Esophagus muscularis mucosa (tissue), 4 donors: ENCODE data around the gene CXXC5. TPM values are rescaled to one million over a fixed set of nuclear protein-coding genes. Genes with fewer than 3 reads are reported as not detected.
"Not testable (repeated sequence)": the region's sequence is repeated elsewhere in the genome, so short reads cannot be mapped to it uniquely, and the experiment has no call there.

ENCODE experiments used
- DNase-seq: peaks from one replicate; pipeline ENCODE4 v3.0.0-alpha.2; 2017; ENCODE audit errors: extremely low spot score
- H3K27ac ChIP-seq, 4 donors: fragments of 200-600 bp; sonication (generic); replicated peaks in 1 of 4; 1 replicate in 3 of 4; 2 replicates in 1 of 4; pipeline ENCODE4 v1.5.1; 2016 to 2019; ENCODE audit warnings: mild to moderate bottlenecking in 1 of 4
- H3K27me3 ChIP-seq, 4 donors: fragments of 200-600 bp; sonication (generic); one replicate each; pipeline versions ENCODE4 v1.5.1 to v1.6.0; 2016 to 2019
- H3K36me3 ChIP-seq, 4 donors: fragments of 200-600 bp; sonication (generic); one replicate each; pipeline ENCODE4 v1.5.1; 2016 to 2019
- H3K4me1 ChIP-seq, 4 donors: fragments of 200-600 bp; sonication (generic); one replicate each; pipeline ENCODE4 v1.5.1; 2016 to 2019
- H3K4me3 ChIP-seq, 4 donors: fragments of 200-600 bp; sonication (generic); 1 replicate in 2 of 4; 2 replicates in 2 of 4; pipeline ENCODE4 v1.5.1; 2016 to 2019; ENCODE audit warnings: mild to moderate bottlenecking in 4 of 4, moderate library complexity in 1 of 4
- H3K9me3 ChIP-seq, 4 donors: fragments of 200-600 bp; sonication (generic); 1 replicate in 3 of 4; 2 replicates in 1 of 4; pipeline ENCODE4 v1.5.1; 2016 to 2019
- EP300 ChIP-seq: sonication (generic); formaldehyde crosslinking; IDR thresholded peaks from one replicate; pipeline ENCODE4 v1.6.1; 2017; ENCODE audit warnings: antibody characterized with exemption
- POLR2A ChIP-seq: fragments of 450-650 bp; IDR thresholded peaks from one replicate; pipeline ENCODE4 v1.6.1; 2017; ENCODE audit warnings: antibody characterized with exemption, moderate library complexity, mild to moderate bottlenecking, low read depth
- POLR2AphosphoS5 ChIP-seq, 2 donors: sonication (generic); formaldehyde crosslinking; IDR thresholded peaks; one replicate each; pipeline ENCODE4 v1.6.1; 2017; ENCODE audit warnings: antibody characterized with exemption in 2 of 2
- WGBS: methylation state at CpG from one replicate; pipeline ENCODE4 v1.1.5; 2018; 5-methylcytosine and 5-hydroxymethylcytosine counted together
- intact Hi-C: fragments of 100-400 bp; cut with DNase I; formaldehyde crosslinking; loops from one replicate; pipeline ENCODE4 v1.15.1; 2023
- total RNA-seq, 4 donors: library from RNA; depleted of rRNA; stranded (reverse); fragments of >200 nt; gene quantifications; one replicate each; pipeline versions ENCODE4 v1.1.0 to v1.2.1, GENCODE V29; 2016
- TF ChIP-seq, protein P1 (sequence below), 3 experiments: fragments of 200-600 bp in 2 of 3; fragments of 450-650 bp in 1 of 3; sonication (generic) in 2 of 3; IDR thresholded peaks; one replicate each; pipeline ENCODE4 v1.5.1; 2017 to 2019; ENCODE audit warnings: antibody characterized with exemption in 3 of 3, mild to moderate bottlenecking in 2 of 3, moderate library complexity in 1 of 3

The CXXC5 gene
- 10 to 100 TPM; 22.0 to 32.4 (median 27.8) TPM for total RNA-seq

DNA sequence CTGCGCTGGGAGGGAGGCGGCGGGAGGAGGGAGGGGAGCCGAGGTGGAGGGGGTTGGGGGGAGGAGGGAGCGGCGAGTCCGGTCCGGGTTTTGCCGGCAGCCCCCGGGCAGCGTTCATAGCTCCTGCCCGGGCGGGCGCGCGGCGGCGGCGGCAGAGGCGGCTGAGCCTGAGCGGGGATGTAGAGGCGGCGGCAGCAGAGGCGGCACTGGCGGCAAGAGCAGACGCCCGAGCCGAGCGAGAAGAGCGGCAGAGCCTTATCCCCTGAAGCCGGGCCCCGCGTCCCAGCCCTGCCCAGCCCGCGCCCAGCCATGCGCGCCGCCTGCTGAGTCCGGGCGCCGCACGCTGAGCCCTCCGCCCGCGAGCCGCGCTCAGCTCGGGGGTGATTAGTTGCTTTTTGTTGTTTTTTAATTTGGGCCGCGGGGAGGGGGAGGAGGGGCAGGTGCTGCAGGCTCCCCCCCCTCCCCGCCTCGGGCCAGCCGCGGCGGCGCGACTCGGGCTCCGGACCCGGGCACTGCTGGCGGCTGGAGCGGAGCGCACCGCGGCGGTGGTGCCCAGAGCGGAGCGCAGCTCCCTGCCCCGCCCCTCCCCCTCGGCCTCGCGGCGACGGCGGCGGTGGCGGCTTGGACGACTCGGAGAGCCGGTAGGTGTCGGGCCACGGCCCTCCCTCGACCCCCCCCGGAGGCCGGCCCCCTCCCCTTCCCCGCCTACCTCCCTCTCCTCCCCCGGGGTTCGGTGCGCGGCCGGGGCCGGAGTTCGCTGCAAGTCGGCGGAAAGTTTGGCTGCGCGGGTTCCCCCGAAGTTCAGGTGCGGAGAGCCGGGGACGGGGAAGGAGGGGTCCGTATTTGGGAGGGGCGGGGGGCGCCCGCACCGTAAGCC, at the start of gene CXXC5:
Gene CXXC5, plus strand, starts transcription at position 145 of the 877 bp plus-strand sequence. CDS start 32,175 bp downstream, outside the sequence.
- TF ChIP-seq EP300, result no peak
- TF ChIP-seq, protein P1, sequence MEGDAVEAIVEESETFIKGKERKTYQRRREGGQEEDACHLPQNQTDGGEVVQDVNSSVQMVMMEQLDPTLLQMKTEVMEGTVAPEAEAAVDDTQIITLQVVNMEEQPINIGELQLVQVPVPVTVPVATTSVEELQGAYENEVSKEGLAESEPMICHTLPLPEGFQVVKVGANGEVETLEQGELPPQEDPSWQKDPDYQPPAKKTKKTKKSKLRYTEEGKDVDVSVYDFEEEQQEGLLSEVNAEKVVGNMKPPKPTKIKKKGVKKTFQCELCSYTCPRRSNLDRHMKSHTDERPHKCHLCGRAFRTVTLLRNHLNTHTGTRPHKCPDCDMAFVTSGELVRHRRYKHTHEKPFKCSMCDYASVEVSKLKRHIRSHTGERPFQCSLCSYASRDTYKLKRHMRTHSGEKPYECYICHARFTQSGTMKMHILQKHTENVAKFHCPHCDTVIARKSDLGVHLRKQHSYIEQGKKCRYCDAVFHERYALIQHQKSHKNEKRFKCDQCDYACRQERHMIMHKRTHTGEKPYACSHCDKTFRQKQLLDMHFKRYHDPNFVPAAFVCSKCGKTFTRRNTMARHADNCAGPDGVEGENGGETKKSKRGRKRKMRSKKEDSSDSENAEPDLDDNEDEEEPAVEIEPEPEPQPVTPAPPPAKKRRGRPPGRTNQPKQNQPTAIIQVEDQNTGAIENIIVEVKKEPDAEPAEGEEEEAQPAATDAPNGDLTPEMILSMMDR (IDR thresholded peaks at IDR 0.05), result no peak
- peak; percentile 71 to 87 for TF ChIP-seq POLR2AphosphoS5 (IDR thresholded peaks at IDR 0.05)
- TF ChIP-seq POLR2A, result peak; percentile 72
- Histone ChIP-seq H3K36me3 (no peaks in the 10 kb centered on the region), H3K9me3 (no peaks in the 10 kb centered on the region), H3K27me3 (peaks cover 0 to 23% (median 0%) of the 10 kb centered on the region in 4 donors), H3K4me1 (peaks cover 45 to 67% (median 64%) of the 10 kb centered on the region in 4 donors), H3K4me3 (peak within 1 kb of the TSS; percentile 87 to 96 (median 90)), H3K27ac (peak within 1 kb of the TSS; percentile 89 to 95 (median 91))
- intact Hi-C loops, result no loop called here
- DNase-seq, result no peak
- 0% methylated on average over 24 of the region's 106 CpGs for WGBS

DNA sequence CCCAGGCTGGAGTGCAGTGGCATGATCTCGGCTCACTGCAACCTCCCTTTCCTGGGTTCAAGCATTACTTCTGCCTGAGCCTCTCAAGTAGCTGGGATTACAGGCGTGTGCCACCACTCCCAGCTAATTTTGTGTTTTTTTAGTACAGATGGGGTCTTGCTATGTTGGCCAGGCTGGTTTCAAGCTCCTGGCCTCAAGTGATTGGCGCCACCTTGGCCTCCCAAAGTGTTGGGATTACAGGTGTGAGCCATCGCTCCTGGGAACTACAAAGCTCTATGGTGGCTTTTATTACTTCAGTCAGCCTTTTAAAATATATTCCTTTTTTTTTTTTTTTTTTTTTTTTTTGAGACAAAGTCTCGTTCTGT, 49.6 kb upstream of the CXXC5 start:
- H3K9me3 ChIP-seq, DNase-seq, intact Hi-C loops, H3K4me3 ChIP-seq, H3K27ac ChIP-seq, H3K27me3 ChIP-seq: not testable (repeated sequence)
- WGBS, result 96% methylated on average over 5 of the region's 5 CpGs
- peaks cover 7 to 34% (median 31%) of the 10 kb centered on the region in 4 donors for H3K36me3 ChIP-seq
- H3K4me1 ChIP-seq, result peaks cover 8 to 23% (median 14%) of the 10 kb centered on the region in 4 donors

DNA sequence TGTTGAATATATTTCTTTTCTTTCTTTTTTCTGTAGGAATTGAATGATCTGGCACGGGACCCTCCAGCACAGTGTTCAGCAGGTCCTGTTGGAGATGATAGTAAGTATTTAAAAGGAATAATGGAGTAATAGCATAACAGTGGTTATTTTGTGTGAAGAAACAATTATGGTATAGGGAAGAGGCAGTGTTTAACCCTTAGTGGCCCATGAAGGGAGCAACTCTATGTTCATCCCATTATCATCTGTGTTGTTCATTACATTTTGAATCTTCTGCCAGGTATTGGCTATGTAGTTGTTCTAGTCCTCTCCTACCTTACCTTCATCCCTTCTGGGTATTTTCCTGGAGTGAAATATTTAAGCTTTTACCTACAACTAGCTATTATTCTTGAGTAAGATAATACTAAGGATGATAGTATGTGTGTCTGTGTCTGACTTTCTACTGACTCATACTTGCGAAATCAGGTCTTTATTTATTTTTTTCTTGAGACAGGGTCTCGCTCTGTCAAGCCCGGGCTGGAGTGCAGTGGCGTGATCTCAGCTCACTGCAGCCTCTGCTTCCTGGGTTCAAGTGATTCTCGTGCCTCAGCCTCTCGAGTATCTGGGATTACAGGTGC, 47.7 kb upstream of the CXXC5 start:
- intact Hi-C loops, result no loop called here

DNA sequence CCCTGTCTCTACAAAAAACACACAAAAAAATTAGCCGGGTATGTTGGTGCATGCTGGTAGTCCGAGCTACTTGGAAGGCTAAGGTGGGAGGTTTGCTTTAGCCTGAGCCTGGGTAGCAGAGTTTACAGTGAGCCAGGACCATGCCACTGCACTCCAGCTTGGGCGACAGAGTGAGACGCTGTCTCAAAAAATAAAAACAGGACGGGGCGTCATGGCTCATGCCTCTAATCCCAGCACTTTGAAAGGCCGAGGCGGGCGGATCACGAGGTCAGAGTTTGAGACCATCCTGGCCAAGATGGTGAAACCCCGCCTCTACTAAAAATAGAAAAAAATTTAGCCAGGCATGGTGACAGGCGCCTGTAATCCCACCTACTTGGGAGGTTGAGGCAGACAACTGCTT, 46.7 kb upstream of the CXXC5 start:
- H3K36me3 ChIP-seq, result peaks cover 7 to 53% (median 44%) of the 10 kb centered on the region in 4 donors
- H3K4me1 ChIP-seq, result peaks cover 0 to 5% (median 4%) of the 10 kb centered on the region in 4 donors
- H3K27ac ChIP-seq, result no peak overlapping the region
- H3K9me3 ChIP-seq, result no peaks in the 10 kb centered on the region
- 85% methylated on average over 12 of the region's 12 CpGs for WGBS
- TF ChIP-seq EP300 (no peak), POLR2AphosphoS5 (IDR thresholded peaks at IDR 0.05) (no peak), POLR2A (no peak)
- TF ChIP-seq, protein P1 (IDR thresholded peaks at IDR 0.05), result no peak
- no peaks in the 10 kb centered on the region for H3K27me3 ChIP-seq
- intact Hi-C loops, result no loop called here
- DNase-seq, result no peak
- H3K4me3 ChIP-seq, result no peak overlapping the region

More for the DNA sequence above, 47.7 kb upstream of the CXXC5 start:
- TF ChIP-seq, protein P1 (IDR thresholded peaks at IDR 0.05), result no peak
- TF ChIP-seq POLR2A (no peak), POLR2AphosphoS5 (IDR thresholded peaks at IDR 0.05) (no peak), EP300 (no peak)
- Histone ChIP-seq H3K9me3 (no peaks in the 10 kb centered on the region), H3K4me3 (no peak overlapping the region), H3K4me1 (peaks cover 0 to 5% (median 4%) of the 10 kb centered on the region in 4 donors), H3K27ac (no peak overlapping the region), H3K36me3 (peaks cover 7 to 45% (median 36%) of the 10 kb centered on the region in 4 donors), H3K27me3 (no peaks in the 10 kb centered on the region)
- DNase-seq, result no peak
- 87% methylated on average over 7 of the region's 7 CpGs for WGBS

DNA sequence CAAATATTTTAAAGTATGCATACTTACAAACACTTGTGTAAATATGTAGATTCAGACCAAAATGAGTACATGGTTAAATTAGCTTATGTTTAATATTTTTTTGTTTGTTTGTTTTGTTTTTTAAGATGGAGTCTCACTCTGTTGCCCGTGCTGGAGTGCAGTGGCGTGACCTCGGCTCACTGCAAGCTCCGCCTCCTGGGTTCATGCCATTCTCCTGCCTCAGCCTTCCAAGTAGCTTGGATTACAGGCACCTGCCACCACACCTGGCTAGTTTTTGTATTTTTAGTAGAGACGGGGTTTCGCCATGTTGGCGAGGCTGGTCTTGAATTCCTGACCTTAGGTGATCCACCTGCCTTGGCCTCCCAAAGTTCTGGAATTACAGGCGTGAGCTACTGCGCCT, 46.2 kb upstream of the CXXC5 start:
- H3K9me3 ChIP-seq, H3K27ac ChIP-seq, H3K4me1 ChIP-seq, DNase-seq, H3K4me3 ChIP-seq, intact Hi-C loops, H3K27me3 ChIP-seq: not testable (repeated sequence)
- 90% methylated on average over 9 of the region's 9 CpGs for WGBS
- H3K36me3 ChIP-seq, result peaks cover 7 to 58% (median 44%) of the 10 kb centered on the region in 4 donors
